H9 (cell line): ENCODE data around the gene MYOCOS. TPM values are rescaled to one million over a fixed set of nuclear protein-coding genes. Genes with fewer than 3 reads are reported as not detected.
A peak's percentile ranks its signal among the peaks of the same experiment; 100 is the strongest.

Source experiments
- DNase-seq: peaks from one replicate; pipeline ENCODE4 v3.0.0-alpha.2; 2017
- H2AFZ ChIP-seq: one replicate; pipeline ENCODE4 v1.6.1; 2013; ENCODE audit warnings: mild to moderate bottlenecking, low read length, control low read depth, moderate library complexity
- H2AK5ac ChIP-seq: 2 replicates; pipeline ENCODE4 v1.6.1; 2013; ENCODE audit warnings: low read length, control low read depth, mixed read lengths; ENCODE audit not compliant: insufficient read length
- H2BK120ac ChIP-seq: one replicate; pipeline ENCODE4 v1.6.1; 2013; ENCODE audit warnings: low read depth, mild to moderate bottlenecking, low read length, control low read depth, inconsistent platforms; ENCODE audit not compliant: poor library complexity, severe bottlenecking
- H2BK12ac ChIP-seq: 2 replicates; pipeline ENCODE4 v1.6.1; 2013; ENCODE audit warnings: low read length, control low read depth, mixed read lengths, low read depth; ENCODE audit not compliant: insufficient read length
- H2BK15ac ChIP-seq: 2 replicates; pipeline ENCODE4 v1.6.1; 2013; ENCODE audit warnings: low read depth, low read length, control low read depth
- H2BK20ac ChIP-seq: one replicate; pipeline ENCODE4 v1.6.1; 2013; ENCODE audit warnings: low read depth, mild to moderate bottlenecking, low read length, control low read depth, inconsistent platforms; ENCODE audit not compliant: poor library complexity, severe bottlenecking
- H2BK5ac ChIP-seq: 2 replicates; pipeline ENCODE4 v1.6.1; 2013; ENCODE audit warnings: low read length, control low read depth, mixed read lengths; ENCODE audit not compliant: insufficient read length
- H3K14ac ChIP-seq: 2 replicates; pipeline ENCODE4 v1.6.1; 2013; ENCODE audit warnings: low read length, control low read depth; ENCODE audit not compliant: insufficient read depth
- H3K18ac ChIP-seq: 2 replicates; pipeline ENCODE4 v1.6.1; 2013; ENCODE audit warnings: low read depth, mild to moderate bottlenecking, mixed read lengths, low read length, control low read depth; ENCODE audit not compliant: insufficient read length
- H3K23ac ChIP-seq: 2 replicates; pipeline ENCODE4 v1.6.1; 2013; ENCODE audit warnings: low read length, control low read depth, mixed read lengths, low read depth; ENCODE audit not compliant: insufficient read length
- H3K23me2 ChIP-seq: 2 replicates; pipeline ENCODE4 v1.6.1; 2013; ENCODE audit warnings: low read depth, mild to moderate bottlenecking, mixed read lengths, low read length, control low read depth; ENCODE audit not compliant: insufficient read length, poor library complexity, severe bottlenecking
- H3K27ac ChIP-seq: 2 replicates; pipeline ENCODE4 v1.5.1; 2013; ENCODE audit warnings: low read length, control low read depth, mixed read lengths, low read depth; ENCODE audit not compliant: insufficient read length
- H3K27me3 ChIP-seq: 2 replicates; pipeline ENCODE4 v1.6.1; 2013; ENCODE audit warnings: low read length, control low read depth, inconsistent platforms; ENCODE audit not compliant: insufficient read depth
- H3K4ac ChIP-seq: 2 replicates; pipeline ENCODE4 v1.6.1; 2013; ENCODE audit warnings: low read depth, mild to moderate bottlenecking, control low read depth, inconsistent platforms, low read length, moderate library complexity
- H3K4me1 ChIP-seq: 2 replicates; pipeline ENCODE4 v1.6.1; 2013; ENCODE audit warnings: low read length, control low read depth, inconsistent platforms; ENCODE audit not compliant: insufficient read depth
- H3K4me2 ChIP-seq: 2 replicates; pipeline ENCODE4 v1.6.1; 2013; ENCODE audit warnings: low read length, control low read depth, mixed read lengths; ENCODE audit not compliant: insufficient read length, insufficient read depth
- H3K56ac ChIP-seq: 2 replicates; pipeline ENCODE4 v1.6.1; 2013; ENCODE audit warnings: low read depth, mild to moderate bottlenecking, mixed read lengths, low read length, control low read depth; ENCODE audit not compliant: insufficient read length
- H3K79me1 ChIP-seq: 2 replicates; pipeline ENCODE4 v1.6.1; 2013; ENCODE audit warnings: low read depth, mild to moderate bottlenecking, moderate library complexity, low read length, control low read depth, inconsistent platforms; ENCODE audit not compliant: insufficient read depth, poor library complexity, severe bottlenecking
- H3K79me2 ChIP-seq: 2 replicates; pipeline ENCODE4 v1.6.1; 2013; ENCODE audit warnings: low read length, control low read depth, inconsistent platforms; ENCODE audit not compliant: insufficient read depth
- H3K9ac ChIP-seq: 2 replicates; pipeline ENCODE4 v1.6.1; 2013; ENCODE audit warnings: low read length, control low read depth, mixed read lengths; ENCODE audit not compliant: insufficient read length; ENCODE audit errors: extremely low read depth
- H3K9me3 ChIP-seq: one replicate; pipeline ENCODE4 v1.6.1; 2013; ENCODE audit warnings: low read depth, low read length, inconsistent platforms; ENCODE audit not compliant: control insufficient read depth
- H3T11ph ChIP-seq: one replicate; pipeline ENCODE4 v1.6.1; 2013; ENCODE audit warnings: mild to moderate bottlenecking, low read length, control low read depth, inconsistent platforms
- H4K20me1 ChIP-seq: one replicate; pipeline ENCODE4 v1.6.1; 2013; ENCODE audit not compliant: control insufficient read depth, insufficient read length, insufficient read depth
- H4K5ac ChIP-seq: 2 replicates; pipeline ENCODE4 v1.6.1; 2013; ENCODE audit warnings: low read depth, mild to moderate bottlenecking, mixed read lengths, low read length, control low read depth; ENCODE audit not compliant: insufficient read length
- H4K8ac ChIP-seq: replicated peaks from 2 replicates; pipeline ENCODE4 v1.6.1; 2013; ENCODE audit warnings: low read length, control low read depth, mixed read lengths, low read depth; ENCODE audit not compliant: insufficient read length
- H4K91ac ChIP-seq: 2 replicates; pipeline ENCODE4 v1.6.1; 2013; ENCODE audit warnings: low read depth, mild to moderate bottlenecking, moderate library complexity, mixed read lengths, low read length, control low read depth; ENCODE audit not compliant: insufficient read length
- H3K27ac Mint-ChIP-seq, 3 experiments: 2 replicates in 2 of 3; 3 replicates in 1 of 3; pipeline ENCODE4 v1.8.0; 2020 to 2021; ENCODE audit warnings: mixed read lengths in 3 of 3, mild to moderate bottlenecking in 1 of 3, moderate library complexity in 1 of 3
- H3K27me3 Mint-ChIP-seq: 2 replicates; pipeline ENCODE4 v1.8.0; 2021; ENCODE audit warnings: low read depth, mild to moderate bottlenecking, moderate library complexity, mixed read lengths
- H3K36me3 Mint-ChIP-seq, 3 experiments: 2 replicates in 2 of 3; 3 replicates in 1 of 3; pipeline ENCODE4 v1.8.0; 2020 to 2021; ENCODE audit warnings: low read depth in 3 of 3, mixed read lengths in 3 of 3; ENCODE audit not compliant: insufficient read depth in 1 of 3
- H3K4me1 Mint-ChIP-seq, 2 experiments: 2 replicates each; pipeline ENCODE4 v1.8.0; 2020; ENCODE audit warnings: mixed read lengths in 2 of 2
- H3K4me3 Mint-ChIP-seq, 2 experiments: 2 replicates in 1 of 2; 3 replicates in 1 of 2; pipeline ENCODE4 v1.8.0; 2020 to 2021; ENCODE audit warnings: mild to moderate bottlenecking in 2 of 2, mixed read lengths in 2 of 2, moderate library complexity in 1 of 2
- H3K9me3 Mint-ChIP-seq, 2 experiments: 2 replicates in 1 of 2; 3 replicates in 1 of 2; pipeline ENCODE4 v1.8.0; 2020; ENCODE audit warnings: mild to moderate bottlenecking in 2 of 2, mixed read lengths in 2 of 2, moderate library complexity in 1 of 2
- WGBS: extraction: QIAGEN DNeasy Blood & Tissue Kit; methylation state at CpG from one replicate; pipeline ENCODE4 v1.1.7; 2013; ENCODE audit warnings: missing lambda C conversion rate, low lambda C conversion rate, mixed read lengths; ENCODE audit not compliant: insufficient read length; ENCODE audit errors: extremely low coverage; 5-methylcytosine and 5-hydroxymethylcytosine counted together
- total RNA-seq: library from RNA; stranded (reverse); gene quantifications from 2 replicates; pipeline ENCODE4 v1.2.1, GENCODE V29; 2021
- TF ChIP-seq, protein P1 (sequence below): fragments of 200-600 bp; sonication (generic); conservative IDR thresholded peaks from 3 replicates; pipeline ENCODE4 v1.8.0; 2021; ENCODE audit warnings: antibody characterized with exemption, mild to moderate bottlenecking

Gene MYOCOS
- total RNA-seq, 1 experiment from 2014 or later: 0.13 TPM

GRCh38 chr1:171661076-171661650 lies 39.1 kb downstream of the MYOCOS start:
- Histone ChIP-seq H2AK5ac (no peak overlapping the region), H3K4ac (no peak overlapping the region), H2BK15ac (no peak overlapping the region), H3K79me2 (no peaks in the 10 kb centered on the region), H3K9me3 (no peaks in the 10 kb centered on the region), H4K8ac (no peak overlapping the region), H3K14ac (no peak overlapping the region), H4K5ac (no peak overlapping the region), H3K18ac (no peak overlapping the region), H2BK12ac (no peak overlapping the region), H3K4me1 (no peaks in the 10 kb centered on the region; the same call in 1 of the 2 replicates), H3K9ac (no peak overlapping the region), H3K4me2 (no peak overlapping the region), H3K23ac (no peak overlapping the region), H3K79me1 (no peaks in the 10 kb centered on the region), H2BK20ac (no peak overlapping the region), H3T11ph (no peak overlapping the region), H3K23me2 (no peaks in the 10 kb centered on the region), H3K56ac (no peak overlapping the region), H3K27me3 (no peaks in the 10 kb centered on the region), H2AFZ (no peak overlapping the region), H3K27ac (no peak overlapping the region), H2BK120ac (no peak overlapping the region), H2BK5ac (no peak overlapping the region), H4K20me1 (no peaks in the 10 kb centered on the region), H4K91ac (no peak overlapping the region)
- DNase-seq: no peak
- Mint-ChIP-seq H3K27ac (peak overlapping the region in 1 of 3 experiments; percentile 9; a peak in 2 of 7 replicates), H3K36me3 (no peaks in the 10 kb centered on the region), H3K4me1 (peaks cover 16% of the 10 kb centered on the region in 2 experiments), H3K4me3 (no peak overlapping the region), H3K27me3 (no peaks in the 10 kb centered on the region; the same call in 1 of the 2 replicates), H3K9me3 (no peaks in the 10 kb centered on the region; a peak in 1 of 5 replicates)
- no CpG with 5 or more reads among the region's 5 CpGs for WGBS
- TF ChIP-seq, protein P1, sequence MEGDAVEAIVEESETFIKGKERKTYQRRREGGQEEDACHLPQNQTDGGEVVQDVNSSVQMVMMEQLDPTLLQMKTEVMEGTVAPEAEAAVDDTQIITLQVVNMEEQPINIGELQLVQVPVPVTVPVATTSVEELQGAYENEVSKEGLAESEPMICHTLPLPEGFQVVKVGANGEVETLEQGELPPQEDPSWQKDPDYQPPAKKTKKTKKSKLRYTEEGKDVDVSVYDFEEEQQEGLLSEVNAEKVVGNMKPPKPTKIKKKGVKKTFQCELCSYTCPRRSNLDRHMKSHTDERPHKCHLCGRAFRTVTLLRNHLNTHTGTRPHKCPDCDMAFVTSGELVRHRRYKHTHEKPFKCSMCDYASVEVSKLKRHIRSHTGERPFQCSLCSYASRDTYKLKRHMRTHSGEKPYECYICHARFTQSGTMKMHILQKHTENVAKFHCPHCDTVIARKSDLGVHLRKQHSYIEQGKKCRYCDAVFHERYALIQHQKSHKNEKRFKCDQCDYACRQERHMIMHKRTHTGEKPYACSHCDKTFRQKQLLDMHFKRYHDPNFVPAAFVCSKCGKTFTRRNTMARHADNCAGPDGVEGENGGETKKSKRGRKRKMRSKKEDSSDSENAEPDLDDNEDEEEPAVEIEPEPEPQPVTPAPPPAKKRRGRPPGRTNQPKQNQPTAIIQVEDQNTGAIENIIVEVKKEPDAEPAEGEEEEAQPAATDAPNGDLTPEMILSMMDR: no peak
